Hepatic stellate cell (primary cell): Measurements from ENCODE around the gene GSG1L.

Experiments used
- DNase-seq: peaks from one replicate; pipeline ENCODE4 v3.0.0; 2011; ENCODE audit warnings: low spot score

The GSG1L gene

DNA sequence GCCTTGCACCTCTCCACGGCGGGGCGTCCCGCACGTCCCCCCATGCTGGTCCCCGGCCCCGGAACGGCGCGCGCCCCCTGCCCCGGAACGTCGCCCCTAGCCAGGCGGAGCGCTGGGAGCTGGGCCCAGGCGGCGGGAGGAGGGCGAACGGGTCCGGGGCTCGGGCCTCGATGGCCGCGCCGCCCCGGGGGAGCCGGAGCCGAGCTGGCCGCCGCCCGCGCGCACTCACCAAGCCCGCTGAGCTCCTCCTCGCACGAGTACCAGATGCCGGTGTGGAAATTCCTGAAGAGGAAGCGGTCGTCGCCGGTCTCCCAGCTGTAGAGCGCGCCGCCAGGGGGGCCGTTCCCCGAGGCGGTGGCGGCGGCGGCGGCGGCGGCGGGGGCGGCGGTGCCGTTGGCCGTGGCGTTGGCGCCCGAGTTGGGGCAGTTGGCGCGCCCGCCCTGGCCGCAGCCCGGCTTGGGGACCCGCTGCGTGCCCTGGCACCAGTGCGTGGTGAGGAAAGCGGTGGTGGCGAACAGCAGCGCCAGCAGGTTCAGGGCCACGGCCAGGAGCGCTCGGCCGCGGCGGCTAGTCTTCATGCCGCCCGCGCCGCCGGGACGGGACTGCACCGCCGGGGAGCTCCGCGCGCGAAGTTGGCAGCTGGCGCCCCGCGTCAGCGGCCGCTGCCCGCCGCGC, 530 bp downstream of the GSG1L start:
- no peak for DNase-seq

- DNase-seq = no peak
These were observed 1.2 kb downstream of the GSG1L start for GRCh38 chr16:28062261-28062846.

DNA sequence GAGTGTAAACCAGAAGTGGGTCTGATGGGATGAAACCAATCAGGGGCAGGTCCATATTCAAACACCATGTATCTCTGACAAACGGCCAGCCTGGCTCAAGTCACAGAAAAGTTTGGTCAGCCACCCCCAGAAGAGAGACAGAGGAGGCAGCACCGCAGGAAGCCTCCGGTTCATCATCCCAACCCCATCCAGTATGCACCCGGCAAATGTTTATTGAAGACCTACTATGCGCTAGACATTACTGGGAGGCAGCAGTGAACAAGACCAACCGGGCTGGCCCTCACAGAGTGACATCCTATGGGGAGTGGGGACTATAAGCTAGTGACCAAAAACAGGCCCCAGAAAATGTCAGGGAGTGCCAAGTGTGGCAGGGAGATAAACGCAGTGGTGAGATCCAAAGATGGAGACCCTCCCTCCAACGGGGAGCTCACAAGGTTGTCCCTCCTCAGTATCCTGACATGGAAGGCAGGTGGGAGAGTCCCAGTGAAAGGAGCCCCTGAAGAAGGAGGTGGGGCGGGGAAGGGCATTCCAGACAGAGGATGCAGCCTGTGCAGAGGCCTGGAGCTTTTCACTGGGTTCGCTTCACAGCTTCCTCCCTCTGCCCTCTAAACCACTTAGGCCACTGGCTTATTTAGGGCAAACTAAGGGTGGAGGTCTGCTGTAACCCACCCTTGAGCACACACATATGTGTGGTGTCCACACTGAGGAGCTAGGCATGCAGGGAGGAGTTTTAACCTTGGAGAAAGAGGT, 2.0 kb downstream of the GSG1L start:
- DNase-seq = no peak

GRCh38 chr16:28059841-28060575, 3.5 kb downstream of the GSG1L start:
- DNase-seq = no peak

GRCh38 chr16:28058839-28059589, 4.5 kb downstream of the GSG1L start:
- no peak for DNase-seq

DNA sequence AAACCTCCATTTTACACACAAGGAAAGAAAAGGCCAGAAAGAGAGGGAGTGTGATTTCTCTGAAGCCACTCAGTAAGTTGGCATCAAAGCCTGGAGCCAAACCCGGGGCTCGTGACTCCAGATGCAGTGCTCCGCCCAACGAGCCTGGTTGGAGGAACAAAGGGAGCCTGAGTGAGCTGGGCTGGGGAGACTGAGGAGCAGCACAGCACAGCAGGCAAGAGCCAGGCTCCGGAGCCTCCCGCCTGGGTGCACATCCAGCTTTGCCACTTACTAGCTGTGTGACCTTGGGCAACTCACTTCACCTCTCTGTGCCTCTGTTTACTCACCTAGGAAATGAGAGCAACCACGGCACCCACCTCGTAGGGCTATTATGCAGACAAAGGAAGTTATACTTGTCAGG, 5.6 kb downstream of the GSG1L start:
- DNase-seq = no peak

GRCh38 chr16:28053461-28053860, 10.1 kb downstream of the GSG1L start:
- no peak for DNase-seq

GRCh38 chr16:28052274-28053128, 11.0 kb downstream of the GSG1L start:
- no peak for DNase-seq

GRCh38 chr16:28051486-28051885, 12.0 kb downstream of the GSG1L start:
- DNase-seq = no peak

GRCh38 chr16:28042811-28043210, 20.7 kb downstream of the GSG1L start:
- no peak for DNase-seq

DNA sequence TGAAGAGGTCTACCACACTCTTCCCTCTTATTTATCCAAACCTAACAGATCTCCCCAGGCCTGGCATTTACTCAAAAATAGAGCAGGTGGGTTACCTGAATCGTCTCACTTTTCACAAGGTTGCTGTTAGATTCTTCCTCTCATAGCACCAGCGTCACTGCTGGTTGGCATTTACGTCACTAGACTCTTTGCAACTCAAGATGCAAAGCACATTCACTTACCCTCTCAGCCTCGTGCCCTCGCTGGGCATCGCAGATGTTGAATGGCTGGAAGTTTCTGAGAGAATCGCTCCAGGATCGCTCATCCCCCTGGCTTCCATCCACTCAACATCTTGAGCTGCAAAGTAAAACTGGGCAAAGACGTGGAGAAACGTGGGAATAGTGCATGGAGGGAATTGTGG, 21.9 kb downstream of the GSG1L start:
- DNase-seq = no peak

DNA sequence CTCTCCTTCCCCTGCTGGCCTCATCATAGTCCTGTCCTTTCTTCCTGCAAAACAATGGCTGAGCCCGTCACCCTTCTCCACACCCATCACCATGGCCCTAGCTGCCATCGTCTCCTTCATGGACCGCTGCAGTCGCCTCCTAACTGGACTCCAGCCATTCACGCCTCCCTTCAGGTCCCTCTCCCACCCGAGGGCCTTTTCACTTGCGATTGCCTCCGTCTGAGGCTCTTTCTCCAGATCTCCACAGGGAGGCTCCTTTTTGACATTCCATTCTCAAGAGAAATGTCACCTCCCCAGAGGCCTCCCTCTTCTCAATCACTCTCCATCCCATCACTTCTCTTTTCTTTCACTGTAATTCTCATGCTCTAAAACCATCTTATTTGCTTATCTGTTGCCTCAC, 23.5 kb downstream of the GSG1L start:
- DNase-seq = no peak

- DNase-seq = no peak
These were observed 24.0 kb downstream of the GSG1L start for GRCh38 chr16:28039493-28039892.

DNA sequence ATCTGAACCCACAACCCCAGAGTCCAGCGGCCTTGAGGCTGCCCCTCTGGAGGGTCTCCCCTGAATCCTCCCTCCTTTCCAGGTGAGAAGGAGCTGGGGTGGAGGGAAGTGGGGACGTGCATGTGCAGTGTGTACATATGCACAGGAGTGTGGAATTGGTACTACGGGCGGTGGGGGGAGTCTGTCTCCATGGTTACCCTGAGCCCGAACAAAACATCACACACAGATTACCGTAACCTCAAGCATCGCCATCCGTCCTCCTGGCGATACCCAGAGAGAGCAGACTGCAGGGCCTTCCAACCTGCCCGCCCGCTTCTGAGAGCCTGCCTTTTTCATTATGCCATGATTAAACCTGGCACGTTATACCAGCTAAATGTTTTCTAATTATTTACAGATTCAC, 25.1 kb downstream of the GSG1L start:
- no peak for DNase-seq

DNA sequence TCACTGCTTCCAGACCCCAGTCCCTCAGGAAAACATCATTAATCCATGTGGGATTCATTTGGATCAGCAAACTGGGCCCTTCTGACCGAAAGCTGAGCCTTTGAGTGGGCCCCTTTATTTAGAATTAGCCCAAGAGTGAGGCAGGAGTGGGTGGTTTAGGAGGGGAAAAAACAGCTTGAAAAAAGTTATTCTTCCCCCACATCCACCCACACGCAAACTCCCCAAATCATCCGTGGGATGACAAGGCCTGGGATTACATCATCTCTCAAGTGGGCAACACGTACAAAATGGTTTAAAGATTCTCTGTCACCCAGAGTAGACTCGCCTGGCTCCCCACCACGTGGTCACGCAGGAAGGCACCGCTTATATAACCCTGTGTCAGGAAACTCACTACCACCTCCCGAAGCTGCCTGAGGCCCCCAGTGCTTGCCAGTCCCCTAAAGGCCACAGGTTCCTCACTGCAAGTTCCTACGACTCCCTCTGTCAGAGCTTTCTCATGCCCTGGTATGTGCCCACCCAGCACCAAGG, 27.6 kb downstream of the GSG1L start:
- DNase-seq = no peak

DNA sequence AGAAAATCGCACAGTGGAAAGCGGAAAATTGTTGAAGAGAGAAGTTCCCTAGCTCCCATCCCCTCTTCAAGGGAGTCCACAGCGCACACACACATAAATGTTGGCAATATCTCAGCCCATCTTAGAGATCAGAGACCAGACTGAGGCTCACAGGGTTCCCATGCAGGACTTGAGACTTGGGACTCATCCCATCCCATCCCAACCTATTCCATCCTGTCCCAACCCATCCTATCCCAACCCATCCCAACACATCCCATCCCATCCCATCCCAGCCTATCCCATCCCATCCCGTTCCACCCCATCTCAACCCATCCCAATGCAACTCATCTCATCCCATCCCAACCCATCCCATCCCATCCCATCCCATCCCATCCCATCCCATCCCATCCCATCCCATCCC, 29.6 kb downstream of the GSG1L start:
- no peak for DNase-seq

GRCh38 chr16:28029387-28030002, 34.0 kb downstream of the GSG1L start:
- no peak for DNase-seq

DNA sequence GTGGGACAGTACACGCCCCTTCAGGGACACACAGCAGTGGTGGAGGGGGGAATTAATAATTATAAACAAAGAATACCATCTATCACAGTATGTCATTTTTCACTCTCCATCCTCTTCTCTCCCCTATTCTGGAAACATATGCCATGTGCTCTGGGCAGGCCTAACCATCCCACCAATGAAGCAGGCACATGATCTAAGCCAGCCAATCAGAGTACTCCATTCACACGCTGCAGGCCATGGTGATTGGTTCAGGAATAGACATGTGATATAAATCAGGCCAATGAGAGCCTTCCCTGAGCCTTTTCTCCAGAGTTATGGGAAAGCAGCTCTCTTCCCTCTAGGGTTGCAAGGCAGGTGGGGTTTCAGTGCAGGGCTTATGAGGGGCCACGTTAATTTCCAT, 36.5 kb downstream of the GSG1L start:
- DNase-seq = no peak

GRCh38 chr16:28025631-28026030, 37.9 kb downstream of the GSG1L start:
- DNase-seq = no peak

GRCh38 chr16:28019218-28019617, 44.3 kb downstream of the GSG1L start:
- no peak for DNase-seq
